HG03575 (cell line): ENCODE measurements around the gene SNX5.
"Not testable (repeated sequence)": the region's sequence is repeated elsewhere in the genome, so short reads cannot be mapped to it uniquely, and the experiment has no call there.

Source experiments
- ATAC-seq: cut with Tn5 transposase; IDR thresholded peaks from one replicate; pipeline ENCODE4 v1.9.1; 2021; ENCODE audit not compliant: unreplicated experiment, insufficient number of reproducible peaks, low FRiP score; ENCODE audit errors: extremely low read depth

The SNX5 gene

GRCh38 chr20:17964073-17964472 is 4.5 kb downstream of the SNX5 start:
- ATAC-seq, result no peak

- ATAC-seq, result no peak
Measured at GRCh38 chr20:17963114-17963897, 5.3 kb downstream of the SNX5 start.

GRCh38 chr20:17961587-17961940 is 7.0 kb downstream of the SNX5 start:
- no peak for ATAC-seq

- ATAC-seq, result no peak
Measured at GRCh38 chr20:17960927-17961586, 7.5 kb downstream of the SNX5 start.

- not testable (repeated sequence) for ATAC-seq
Measured at GRCh38 chr20:17960400-17960885, 8.2 kb downstream of the SNX5 start.

GRCh38 chr20:17959257-17959627 is 9.4 kb downstream of the SNX5 start:
- ATAC-seq, result no peak

- no peak for ATAC-seq
Measured at GRCh38 chr20:17958373-17959256, 10.0 kb downstream of the SNX5 start.

- ATAC-seq, result no peak
Measured at GRCh38 chr20:17957505-17958363, 10.9 kb downstream of the SNX5 start.

GRCh38 chr20:17956099-17956685 is 12.4 kb downstream of the SNX5 start:
- ATAC-seq, result no peak

GRCh38 chr20:17955302-17955701 is 13.3 kb downstream of the SNX5 start:
- ATAC-seq, result no peak

GRCh38 chr20:17953935-17954334 is 14.7 kb downstream of the SNX5 start:
- no peak for ATAC-seq

- ATAC-seq, result no peak
Measured at GRCh38 chr20:17952692-17953684, 15.6 kb downstream of the SNX5 start.

- ATAC-seq, result no peak
Measured at GRCh38 chr20:17951323-17951722, 17.3 kb downstream of the SNX5 start.

- ATAC-seq, result no peak
Measured at GRCh38 chr20:17950670-17951069, 17.9 kb downstream of the SNX5 start.

- no peak for ATAC-seq
Measured at GRCh38 chr20:17949899-17950298, 18.7 kb downstream of the SNX5 start.

GRCh38 chr20:17948442-17948841 is 20.2 kb downstream of the SNX5 start:
- no peak for ATAC-seq

GRCh38 chr20:17947474-17947815 is 21.1 kb downstream of the SNX5 start:
- no peak for ATAC-seq
